Thoracic aorta (tissue), 2 donors: ENCODE results near the gene KCND2. TPM values are rescaled to one million over a fixed set of nuclear protein-coding genes. Genes with fewer than 3 reads are reported as not detected.

Experiments used
- ATAC-seq: fragments of 150-250 bp; one replicate; pipeline ENCODE4 v1.8.0; 2017; ENCODE audit warnings: low read depth; ENCODE audit not compliant: insufficient number of reproducible peaks, low FRiP score
- DNase-seq: peaks from one replicate; pipeline ENCODE4 v3.0.0-alpha.2; 2020; ENCODE audit warnings: low spot score
- H3K27ac ChIP-seq, 2 donors: fragments of 200-600 bp; sonication (generic); 1 replicate in 1 of 2; 2 replicates in 1 of 2; pipeline ENCODE4 v1.5.1; 2016; ENCODE audit warnings: mild to moderate bottlenecking in 2 of 2, moderate library complexity in 2 of 2
- H3K27me3 ChIP-seq: fragments of 200-600 bp; sonication (generic); replicated peaks from 2 replicates; pipeline ENCODE4 v1.6.0; 2016; ENCODE audit warnings: mild to moderate bottlenecking; ENCODE audit not compliant: insufficient read depth
- H3K36me3 ChIP-seq: fragments of 200-600 bp; sonication (generic); one replicate; pipeline ENCODE4 v1.5.1; 2016
- H3K4me1 ChIP-seq, 2 donors: fragments of 200-600 bp; sonication (generic); 1 replicate in 1 of 2; 2 replicates in 1 of 2; pipeline versions ENCODE4 v1.5.1 to v1.6.0; 2016; ENCODE audit warnings: low read depth in 2 of 2, mild to moderate bottlenecking in 1 of 2; ENCODE audit not compliant: control insufficient read depth in 1 of 2
- H3K4me3 ChIP-seq: fragments of 200-600 bp; sonication (generic); 2 replicates; pipeline ENCODE4 v1.5.1; 2016; ENCODE audit warnings: mild to moderate bottlenecking
- H3K9me3 ChIP-seq: fragments of 200-600 bp; sonication (generic); 2 replicates; pipeline ENCODE4 v1.5.1; 2016
- total RNA-seq, 2 donors: library from RNA; depleted of rRNA; stranded (reverse); fragments of >200 nt; gene quantifications; one replicate each; pipeline versions ENCODE4 v1.1.0 to v1.2.3, GENCODE V29; 2016
- TF ChIP-seq, protein P1 (sequence below): fragments of 200-600 bp; sonication (generic); IDR thresholded peaks from one replicate; pipeline ENCODE4 v1.5.1; 2019; ENCODE audit warnings: antibody characterized with exemption

KCND2 gene
- total RNA-seq, 2 donors from 2014 or later: 0.14 to 0.99 TPM

DNA sequence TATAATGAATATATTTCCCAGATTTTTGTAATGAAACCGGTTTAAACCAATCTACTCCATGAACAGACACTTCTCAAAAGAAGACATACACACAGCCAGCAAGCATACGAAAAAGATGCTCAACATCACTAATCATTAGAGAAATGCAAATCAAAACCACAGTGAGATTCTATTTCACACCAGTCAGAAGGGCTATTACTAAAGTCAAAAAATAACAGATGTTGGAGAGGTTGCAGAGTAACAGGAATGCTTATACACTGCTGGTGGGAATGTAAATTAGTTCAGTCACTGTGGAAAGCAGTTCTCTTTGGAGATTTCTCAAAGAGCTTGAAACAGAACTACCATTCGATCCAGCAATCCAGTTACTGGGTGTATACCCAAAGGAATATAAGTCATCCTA is 344.3 kb downstream of the KCND2 start:
- Histone ChIP-seq H3K27ac (no peak overlapping the region), H3K4me1 (no peaks in the 10 kb centered on the region), H3K4me3 (no peak overlapping the region), H3K27me3 (no peaks in the 10 kb centered on the region), H3K36me3 (no peaks in the 10 kb centered on the region), H3K9me3 (no peaks in the 10 kb centered on the region)
- DNase-seq (no peak), ATAC-seq (no peak)
- TF ChIP-seq, protein P1, sequence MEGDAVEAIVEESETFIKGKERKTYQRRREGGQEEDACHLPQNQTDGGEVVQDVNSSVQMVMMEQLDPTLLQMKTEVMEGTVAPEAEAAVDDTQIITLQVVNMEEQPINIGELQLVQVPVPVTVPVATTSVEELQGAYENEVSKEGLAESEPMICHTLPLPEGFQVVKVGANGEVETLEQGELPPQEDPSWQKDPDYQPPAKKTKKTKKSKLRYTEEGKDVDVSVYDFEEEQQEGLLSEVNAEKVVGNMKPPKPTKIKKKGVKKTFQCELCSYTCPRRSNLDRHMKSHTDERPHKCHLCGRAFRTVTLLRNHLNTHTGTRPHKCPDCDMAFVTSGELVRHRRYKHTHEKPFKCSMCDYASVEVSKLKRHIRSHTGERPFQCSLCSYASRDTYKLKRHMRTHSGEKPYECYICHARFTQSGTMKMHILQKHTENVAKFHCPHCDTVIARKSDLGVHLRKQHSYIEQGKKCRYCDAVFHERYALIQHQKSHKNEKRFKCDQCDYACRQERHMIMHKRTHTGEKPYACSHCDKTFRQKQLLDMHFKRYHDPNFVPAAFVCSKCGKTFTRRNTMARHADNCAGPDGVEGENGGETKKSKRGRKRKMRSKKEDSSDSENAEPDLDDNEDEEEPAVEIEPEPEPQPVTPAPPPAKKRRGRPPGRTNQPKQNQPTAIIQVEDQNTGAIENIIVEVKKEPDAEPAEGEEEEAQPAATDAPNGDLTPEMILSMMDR: no peak

- Histone ChIP-seq H3K9me3 (no peaks in the 10 kb centered on the region), H3K36me3 (no peaks in the 10 kb centered on the region), H3K4me3 (no peak overlapping the region), H3K27me3 (no peaks in the 10 kb centered on the region), H3K27ac (no peak overlapping the region), H3K4me1 (no peaks in the 10 kb centered on the region)
- TF ChIP-seq, protein P1: no peak
- no peak for DNase-seq
- no peak for ATAC-seq
Measured at GRCh38 chr7:120628251-120628650, 355.3 kb downstream of the KCND2 start.

DNA sequence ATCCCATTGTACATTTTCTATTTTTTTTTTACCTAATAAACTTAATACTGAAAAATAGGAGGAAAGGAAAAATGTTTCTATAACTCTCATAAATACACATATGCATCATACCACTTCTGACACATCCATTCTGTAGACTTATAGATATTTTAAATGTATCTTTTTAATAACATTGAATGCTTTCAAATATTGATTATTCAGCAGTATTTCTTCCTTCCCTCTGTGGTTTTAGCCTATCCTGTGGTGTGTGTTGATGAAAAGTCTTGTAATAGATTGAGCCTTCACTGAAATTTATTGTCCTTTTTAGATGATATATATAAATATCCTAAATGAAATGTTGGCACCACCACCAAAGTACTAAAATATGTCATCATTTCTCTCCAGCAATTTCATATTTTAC is 366.9 kb downstream of the KCND2 start:
- no peaks in the 10 kb centered on the region for H3K9me3 ChIP-seq
- no peaks in the 10 kb centered on the region for H3K4me1 ChIP-seq
- H3K4me3 ChIP-seq: no peak overlapping the region
- H3K36me3 ChIP-seq: no peaks in the 10 kb centered on the region
- no peak for ATAC-seq
- H3K27ac ChIP-seq: no peak overlapping the region
- no peaks in the 10 kb centered on the region for H3K27me3 ChIP-seq
- TF ChIP-seq, protein P1: no peak
- DNase-seq: no peak

DNA sequence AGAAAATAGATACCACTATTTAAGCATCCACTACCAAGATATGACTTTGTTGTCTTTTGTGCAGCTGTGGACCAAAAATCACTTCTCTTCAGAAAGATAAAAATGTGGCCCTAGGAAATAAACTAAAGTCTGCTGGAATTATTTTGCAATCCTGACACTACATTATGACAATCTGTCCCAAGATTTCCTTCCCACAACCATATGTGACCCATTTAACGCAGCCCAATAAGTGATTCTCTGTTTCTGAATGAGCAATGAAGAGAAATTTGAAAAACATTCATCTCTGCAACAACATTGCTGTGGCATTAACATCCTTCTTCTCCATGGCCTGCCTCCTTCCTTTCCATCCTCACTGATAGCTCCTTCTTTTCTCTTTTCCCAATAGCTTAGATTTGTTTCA is 373.0 kb downstream of the KCND2 start:
- no peak for ATAC-seq
- TF ChIP-seq, protein P1: no peak
- no peak overlapping the region for H3K27ac ChIP-seq
- H3K4me1 ChIP-seq: no peaks in the 10 kb centered on the region
- H3K4me3 ChIP-seq: no peak overlapping the region
- DNase-seq: no peak
- no peaks in the 10 kb centered on the region for H3K9me3 ChIP-seq
- H3K36me3 ChIP-seq: no peaks in the 10 kb centered on the region
- no peaks in the 10 kb centered on the region for H3K27me3 ChIP-seq

GRCh38 chr7:120654241-120654640 is 381.3 kb downstream of the KCND2 start:
- H3K27ac ChIP-seq: no peak overlapping the region
- TF ChIP-seq, protein P1: no peak

More at GRCh38 chr7:120654241-120654640, 381.3 kb downstream of the KCND2 start:
- H3K4me1 ChIP-seq: no peaks in the 10 kb centered on the region
- no peaks in the 10 kb centered on the region for H3K27me3 ChIP-seq
- H3K9me3 ChIP-seq: no peaks in the 10 kb centered on the region
- no peak overlapping the region for H3K4me3 ChIP-seq
- no peak for DNase-seq
- ATAC-seq: no peak
- H3K36me3 ChIP-seq: no peaks in the 10 kb centered on the region
